ENCODE results near the gene TECR.

Gene TECR

GRCh38 chr19:14565298-14565679, 35.9 kb downstream of the TECR start:
- Histone ChIP-seq H3K4me3 (ENCODE audit: low read depth in 1 of 2, low read length in 1 of 2) (no peak overlapping the region), H3K27me3 (no peaks in the 10 kb centered on the region), H3K9me3 (no peaks in the 10 kb centered on the region), H3K36me3 (peaks cover 40% of the 10 kb centered on the region), H3K27ac (no peak overlapping the region), H3K4me1 (ENCODE audit: control insufficient read depth in 1 of 2, insufficient read depth in 1 of 2, low read depth in 1 of 2, low read length in 1 of 2) (no peaks in the 10 kb centered on the region)
- TF ChIP-seq, protein P1, sequence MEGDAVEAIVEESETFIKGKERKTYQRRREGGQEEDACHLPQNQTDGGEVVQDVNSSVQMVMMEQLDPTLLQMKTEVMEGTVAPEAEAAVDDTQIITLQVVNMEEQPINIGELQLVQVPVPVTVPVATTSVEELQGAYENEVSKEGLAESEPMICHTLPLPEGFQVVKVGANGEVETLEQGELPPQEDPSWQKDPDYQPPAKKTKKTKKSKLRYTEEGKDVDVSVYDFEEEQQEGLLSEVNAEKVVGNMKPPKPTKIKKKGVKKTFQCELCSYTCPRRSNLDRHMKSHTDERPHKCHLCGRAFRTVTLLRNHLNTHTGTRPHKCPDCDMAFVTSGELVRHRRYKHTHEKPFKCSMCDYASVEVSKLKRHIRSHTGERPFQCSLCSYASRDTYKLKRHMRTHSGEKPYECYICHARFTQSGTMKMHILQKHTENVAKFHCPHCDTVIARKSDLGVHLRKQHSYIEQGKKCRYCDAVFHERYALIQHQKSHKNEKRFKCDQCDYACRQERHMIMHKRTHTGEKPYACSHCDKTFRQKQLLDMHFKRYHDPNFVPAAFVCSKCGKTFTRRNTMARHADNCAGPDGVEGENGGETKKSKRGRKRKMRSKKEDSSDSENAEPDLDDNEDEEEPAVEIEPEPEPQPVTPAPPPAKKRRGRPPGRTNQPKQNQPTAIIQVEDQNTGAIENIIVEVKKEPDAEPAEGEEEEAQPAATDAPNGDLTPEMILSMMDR (IDR thresholded peaks at IDR 0.05): no peak

GRCh38 chr19:14565765-14566711, 36.6 kb downstream of the TECR start:
- peaks cover 2 to 4% of the 10 kb centered on the region in 2 experiments for H3K4me1 ChIP-seq (ENCODE audit: control insufficient read depth in 1 of 2, insufficient read depth in 1 of 2, low read depth in 1 of 2, low read length in 1 of 2)
- H3K27me3 ChIP-seq: no peaks in the 10 kb centered on the region
- H3K4me3 ChIP-seq (ENCODE audit: low read depth in 1 of 2, low read length in 1 of 2): no peak overlapping the region
- TF ChIP-seq, protein P1 (IDR thresholded peaks at IDR 0.05): no peak
- H3K27ac ChIP-seq: no peak overlapping the region
- no peaks in the 10 kb centered on the region for H3K9me3 ChIP-seq
- peaks cover 40% of the 10 kb centered on the region for H3K36me3 ChIP-seq

- TF ChIP-seq, protein P1 (IDR thresholded peaks at IDR 0.05): no peak
- H3K27ac ChIP-seq: no peak overlapping the region
- H3K4me3 ChIP-seq (ENCODE audit: low read depth in 1 of 2, low read length in 1 of 2): no peak overlapping the region
- peaks cover 40% of the 10 kb centered on the region for H3K36me3 ChIP-seq
- H3K9me3 ChIP-seq: no peaks in the 10 kb centered on the region
- no peaks in the 10 kb centered on the region for H3K27me3 ChIP-seq
- peaks cover 6 to 10% of the 10 kb centered on the region in 2 experiments for H3K4me1 ChIP-seq (ENCODE audit: control insufficient read depth in 1 of 2, insufficient read depth in 1 of 2, low read depth in 1 of 2, low read length in 1 of 2)
Measured at GRCh38 chr19:14566712-14567077, 37.3 kb downstream of the TECR start.

GRCh38 chr19:14567079-14567478, 37.7 kb downstream of the TECR start:
- Histone ChIP-seq H3K4me3 (ENCODE audit: low read depth in 1 of 2, low read length in 1 of 2) (no peak overlapping the region), H3K9me3 (no peaks in the 10 kb centered on the region), H3K36me3 (peaks cover 40% of the 10 kb centered on the region), H3K27ac (no peak overlapping the region), H3K4me1 (ENCODE audit: control insufficient read depth in 1 of 2, insufficient read depth in 1 of 2, low read depth in 1 of 2, low read length in 1 of 2) (peaks cover 8 to 12% of the 10 kb centered on the region in 2 experiments), H3K27me3 (no peaks in the 10 kb centered on the region)
- TF ChIP-seq, protein P1 (IDR thresholded peaks at IDR 0.05): no peak

DNA sequence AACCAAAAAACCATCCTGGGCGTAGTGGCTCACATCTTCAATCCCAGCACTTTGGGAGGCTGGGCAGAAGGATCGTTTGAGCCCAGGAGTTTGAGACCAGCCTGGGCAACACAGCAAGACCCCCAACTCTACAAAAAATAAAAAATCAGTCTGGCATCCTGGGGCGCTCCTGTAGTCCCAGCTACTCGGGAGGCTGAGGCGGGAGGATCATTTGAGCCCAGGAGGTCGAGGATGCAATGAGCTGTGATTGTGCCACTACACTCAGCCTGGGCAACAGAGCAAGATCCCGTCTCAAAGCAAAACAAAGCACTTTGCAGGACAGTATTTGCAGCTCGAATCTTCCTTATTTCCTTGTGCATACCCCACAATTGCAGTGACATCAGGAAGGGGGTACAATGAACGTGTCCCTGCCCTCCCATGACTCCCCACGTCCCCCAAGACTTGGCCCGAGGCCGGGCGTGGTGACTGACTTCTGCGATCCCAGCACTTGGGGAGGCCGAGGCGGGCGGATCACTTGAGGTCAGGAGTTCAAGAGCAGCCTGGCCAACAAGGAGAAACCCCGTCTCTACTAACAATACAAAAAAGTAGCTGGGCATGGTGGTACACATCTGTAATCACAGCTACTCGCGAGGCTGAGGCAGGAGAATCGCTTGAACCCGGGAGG, 41.6 kb downstream of the TECR start:
- H3K27me3 ChIP-seq: no peaks in the 10 kb centered on the region
- H3K4me3 ChIP-seq (ENCODE audit: low read depth in 1 of 2, low read length in 1 of 2): peak overlapping the region; percentile 81 to 97
- H3K36me3 ChIP-seq: peaks cover 17% of the 10 kb centered on the region
- no peak overlapping the region for H3K27ac ChIP-seq
- peaks cover 20 to 29% of the 10 kb centered on the region in 2 experiments for H3K4me1 ChIP-seq (ENCODE audit: control insufficient read depth in 1 of 2, insufficient read depth in 1 of 2, low read depth in 1 of 2, low read length in 1 of 2)
- TF ChIP-seq, protein P1 (IDR thresholded peaks at IDR 0.05): no peak
- no peaks in the 10 kb centered on the region for H3K9me3 ChIP-seq

Measured in neutrophil (primary cell).